ENCODE measurements around the gene EXOC2. TPM values are rescaled to one million over a fixed set of nuclear protein-coding genes. Genes with fewer than 3 reads are reported as not detected.
"Not testable (repeated sequence)": the region's sequence is repeated elsewhere in the genome, so short reads cannot be mapped to it uniquely, and the experiment has no call there.

EXOC2 gene
- total and polyA plus RNA-seq, 2 experiments from 2014 or later: 28.9 to 29.2 TPM

GRCh38 chr6:609905-610304 is 83.0 kb downstream of the EXOC2 start:
- Histone ChIP-seq H3K4me1 (ENCODE audit: low read depth) (no peaks in the 10 kb centered on the region), H3K36me3 (peaks cover 3% of the 10 kb centered on the region), H3K27me3 (no peaks in the 10 kb centered on the region), H3K4me3 (no peak overlapping the region), H3K27ac (no peak overlapping the region), H3K9me3 (ENCODE audit: low read depth) (no peaks in the 10 kb centered on the region)
- DNase-seq (ENCODE audit: low read depth in 1 of 2, low spot score in 1 of 2): no peak
- TF ChIP-seq CTCF (IDR thresholded peaks at IDR 0.05; ENCODE audit: low read depth, low read length): no peak

GRCh38 chr6:606829-607379 is 86.0 kb downstream of the EXOC2 start:
- DNase-seq (ENCODE audit: low read depth in 1 of 2, low spot score in 1 of 2): no peak
- peaks cover 3% of the 10 kb centered on the region for H3K36me3 ChIP-seq
- H3K27me3 ChIP-seq: no peaks in the 10 kb centered on the region
- no peaks in the 10 kb centered on the region for H3K4me1 ChIP-seq (ENCODE audit: low read depth)
- TF ChIP-seq CTCF (IDR thresholded peaks at IDR 0.05; ENCODE audit: low read depth, low read length): no peak
- no peak overlapping the region for H3K4me3 ChIP-seq
- H3K27ac ChIP-seq: no peak overlapping the region
- no peaks in the 10 kb centered on the region for H3K9me3 ChIP-seq (ENCODE audit: low read depth)

GRCh38 chr6:605895-606294 is 87.0 kb downstream of the EXOC2 start:
- not testable (repeated sequence) for H3K36me3 ChIP-seq; H3K27me3 ChIP-seq; H3K4me1 ChIP-seq (ENCODE audit: low read depth); H3K4me3 ChIP-seq; H3K27ac ChIP-seq; H3K9me3 ChIP-seq (ENCODE audit: low read depth); DNase-seq (ENCODE audit: low read depth in 1 of 2, low spot score in 1 of 2)

GRCh38 chr6:604579-604978 is 88.4 kb downstream of the EXOC2 start:
- Histone ChIP-seq H3K36me3 (no peaks in the 10 kb centered on the region), H3K4me1 (ENCODE audit: low read depth) (no peaks in the 10 kb centered on the region), H3K27me3 (no peaks in the 10 kb centered on the region), H3K9me3 (ENCODE audit: low read depth) (no peaks in the 10 kb centered on the region), H3K27ac (no peak overlapping the region), H3K4me3 (no peak overlapping the region)
- TF ChIP-seq CTCF (IDR thresholded peaks at IDR 0.05; ENCODE audit: low read depth, low read length): no peak
- DNase-seq (ENCODE audit: low read depth in 1 of 2, low spot score in 1 of 2): no peak

GRCh38 chr6:603265-603664 is 89.7 kb downstream of the EXOC2 start:
- H3K27ac ChIP-seq: no peak overlapping the region

More at GRCh38 chr6:603265-603664, 89.7 kb downstream of the EXOC2 start:
- DNase-seq (ENCODE audit: low read depth in 1 of 2, low spot score in 1 of 2): no peak
- Histone ChIP-seq H3K4me3 (no peak overlapping the region), H3K4me1 (ENCODE audit: low read depth) (no peaks in the 10 kb centered on the region), H3K36me3 (no peaks in the 10 kb centered on the region), H3K9me3 (ENCODE audit: low read depth) (no peaks in the 10 kb centered on the region), H3K27me3 (no peaks in the 10 kb centered on the region)
- TF ChIP-seq CTCF (IDR thresholded peaks at IDR 0.05; ENCODE audit: low read depth, low read length): no peak
